ENCODE data around the gene RBM24. TPM values are rescaled to one million over a fixed set of nuclear protein-coding genes. Genes with fewer than 3 reads are reported as not detected.

The RBM24 gene
- total and polyA plus RNA-seq, 2 donors (not counting 3 experiments of a cell fraction or from before 2014, with no cell fraction given) = 6.6 to 6.7 TPM

DNA sequence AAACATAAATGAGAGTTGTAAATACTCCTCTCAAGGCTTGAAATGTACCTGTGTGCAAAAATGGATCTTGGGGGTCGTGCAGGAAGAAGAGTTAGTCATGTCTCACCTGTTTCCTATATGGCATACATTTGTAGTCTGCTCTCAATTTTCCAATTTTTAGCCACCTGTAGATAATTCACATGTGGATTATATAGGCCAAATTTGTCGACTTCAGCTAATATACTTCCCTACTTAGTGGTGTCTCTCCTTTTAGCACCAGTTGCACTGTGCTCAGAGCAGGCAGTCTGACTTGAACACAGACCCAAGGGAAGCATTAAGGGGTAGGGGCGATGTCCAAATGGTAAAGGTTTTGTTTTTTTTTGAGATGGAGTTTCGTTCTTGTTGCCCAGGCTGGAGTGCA lies 1.9 kb downstream of the RBM24 start:
- Histone ChIP-seq H3K27ac (ENCODE audit: insufficient read depth, low read depth, low read length) (no peak overlapping the region), H2AFZ (ENCODE audit: low read depth, low read length) (no peak overlapping the region), H3K9me3 (replicated peaks; ENCODE audit: control insufficient read depth, insufficient read depth, low read length) (no peaks in the 10 kb centered on the region), H3K4me2 (ENCODE audit: insufficient read depth, low read length) (no peak overlapping the region), H3K79me2 (ENCODE audit: control insufficient read depth, insufficient read depth, low read length) (no peaks in the 10 kb centered on the region), H3K36me3 (ENCODE audit: control insufficient read depth in 2 of 2, extremely low read depth in 1 of 2, insufficient read depth in 2 of 2, low read length in 2 of 2) (no peaks in the 10 kb centered on the region), H3K4me3 (replicated peaks in 1 of 3; ENCODE audit: insufficient read depth in 1 of 3, low read depth in 1 of 3, low read length in 3 of 3) (no peak overlapping the region), H3K27me3 (ENCODE audit: control insufficient read depth in 2 of 2, insufficient read depth in 2 of 2, low read length in 2 of 2) (no peaks in the 10 kb centered on the region), H4K20me1 (replicated peaks; ENCODE audit: control insufficient read depth, extremely low read depth, insufficient read depth, low read length) (no peaks in the 10 kb centered on the region), H3K4me1 (ENCODE audit: control insufficient read depth, extremely low read depth, insufficient read depth, low read length) (peaks cover 15% of the 10 kb centered on the region), H3K9me1 (replicated peaks; ENCODE audit: control insufficient read depth, extremely low read depth, insufficient read depth, low read length) (no peaks in the 10 kb centered on the region), H3K9ac (replicated peaks; ENCODE audit: extremely low read depth, insufficient read depth, low read length) (no peak overlapping the region)
- dilution Hi-C loops (cut with MboI; ENCODE audit: extremely low pct_ligation_motif_present, low sequenced_read_pairs) = no loop called here
- DNase-seq (ENCODE audit: low read depth, low spot score) (no peak), FAIRE-seq (no peak)
- no peak for TF ChIP-seq JUN (IDR thresholded peaks at IDR 0.05; ENCODE audit: borderline replicate concordance, insufficient read depth, insufficient read length, low read depth)
- TF ChIP-seq EZH2 (IDR thresholded peaks at IDR 0.05; ENCODE audit: borderline replicate concordance, low read depth, low read length, severe bottlenecking) = no peak
- no peak for TF ChIP-seq POLR2AphosphoS5 (IDR thresholded peaks at IDR 0.05; ENCODE audit: insufficient read depth, low read depth, low read length)
- no peak for TF ChIP-seq FOS (IDR thresholded peaks at IDR 0.05; ENCODE audit: borderline replicate concordance, insufficient read depth, low read length)
- TF ChIP-seq, protein P1, sequence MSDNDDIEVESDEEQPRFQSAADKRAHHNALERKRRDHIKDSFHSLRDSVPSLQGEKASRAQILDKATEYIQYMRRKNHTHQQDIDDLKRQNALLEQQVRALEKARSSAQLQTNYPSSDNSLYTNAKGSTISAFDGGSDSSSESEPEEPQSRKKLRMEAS (IDR thresholded peaks at IDR 0.05; ENCODE audit: insufficient read depth, insufficient read length) = no peak
- no peak for TF ChIP-seq GATA2 (IDR thresholded peaks at IDR 0.05; ENCODE audit: insufficient read depth, insufficient read length, low read depth, low read length)
- no peak for TF ChIP-seq MYC (IDR thresholded peaks at IDR 0.05; ENCODE audit: low read depth, low read length)
- TF ChIP-seq, protein P2, sequence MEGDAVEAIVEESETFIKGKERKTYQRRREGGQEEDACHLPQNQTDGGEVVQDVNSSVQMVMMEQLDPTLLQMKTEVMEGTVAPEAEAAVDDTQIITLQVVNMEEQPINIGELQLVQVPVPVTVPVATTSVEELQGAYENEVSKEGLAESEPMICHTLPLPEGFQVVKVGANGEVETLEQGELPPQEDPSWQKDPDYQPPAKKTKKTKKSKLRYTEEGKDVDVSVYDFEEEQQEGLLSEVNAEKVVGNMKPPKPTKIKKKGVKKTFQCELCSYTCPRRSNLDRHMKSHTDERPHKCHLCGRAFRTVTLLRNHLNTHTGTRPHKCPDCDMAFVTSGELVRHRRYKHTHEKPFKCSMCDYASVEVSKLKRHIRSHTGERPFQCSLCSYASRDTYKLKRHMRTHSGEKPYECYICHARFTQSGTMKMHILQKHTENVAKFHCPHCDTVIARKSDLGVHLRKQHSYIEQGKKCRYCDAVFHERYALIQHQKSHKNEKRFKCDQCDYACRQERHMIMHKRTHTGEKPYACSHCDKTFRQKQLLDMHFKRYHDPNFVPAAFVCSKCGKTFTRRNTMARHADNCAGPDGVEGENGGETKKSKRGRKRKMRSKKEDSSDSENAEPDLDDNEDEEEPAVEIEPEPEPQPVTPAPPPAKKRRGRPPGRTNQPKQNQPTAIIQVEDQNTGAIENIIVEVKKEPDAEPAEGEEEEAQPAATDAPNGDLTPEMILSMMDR (IDR thresholded peaks at IDR 0.05; ENCODE audit: extremely low read depth in 1 of 2, insufficient read depth in 1 of 2, low read depth in 1 of 2, low read length in 2 of 2) = no peak
- no peak for TF ChIP-seq POLR2A (IDR thresholded peaks at IDR 0.05; ENCODE audit: low read depth, low read length)
- no TSS peak for BruUV-seq (replicated peaks)
- intact Hi-C loops (cut with micrococcal nuclease) = loop anchor here (5.0 kb wide), 1 partner anchor 109 kb away; the partner anchor contains the start of gene CAP2
- ChIA-PET CTCF (no interaction called here), POLR2A (no interaction called here)

Data from endothelial cell of umbilical vein (primary cell).